Osteoblast (primary cell): ENCODE data around the gene WDR93. TPM values are rescaled to one million over a fixed set of nuclear protein-coding genes. Genes with fewer than 3 reads are reported as not detected.

Experiments
- DNase-seq: peaks from one replicate; pipeline ENCODE4 v3.0.0; 2011; ENCODE audit warnings: low spot score, mixed read lengths; ENCODE audit not compliant: insufficient read length; ENCODE audit errors: missing footprints
- H2AFZ ChIP-seq: 2 replicates; pipeline ENCODE4 v1.6.0; 2011; ENCODE audit warnings: mild to moderate bottlenecking, low read length
- H3K27ac ChIP-seq: 2 replicates; pipeline ENCODE4 v1.5.1; 2011; ENCODE audit warnings: mild to moderate bottlenecking, low read depth, low read length, moderate library complexity
- H3K27me3 ChIP-seq: 2 replicates; pipeline ENCODE4 v1.6.0; 2012; ENCODE audit warnings: mild to moderate bottlenecking, control low read depth, inconsistent platforms, low read length, moderate library complexity; ENCODE audit not compliant: insufficient read depth
- H3K36me3 ChIP-seq: 2 replicates; pipeline ENCODE4 v1.5.1; 2011; ENCODE audit warnings: mild to moderate bottlenecking, low read length, control low read depth, moderate library complexity; ENCODE audit not compliant: insufficient read depth
- H3K4me1 ChIP-seq: 2 replicates; pipeline ENCODE4 v1.5.1; 2011; ENCODE audit warnings: mild to moderate bottlenecking, low read length, control low read depth, moderate library complexity; ENCODE audit not compliant: insufficient read depth
- H3K4me2 ChIP-seq: 2 replicates; pipeline ENCODE4 v1.6.0; 2011; ENCODE audit warnings: mild to moderate bottlenecking, low read length; ENCODE audit not compliant: insufficient read depth
- H3K4me3 ChIP-seq: fragments of 200-600 bp; sonication (generic); 3 replicates; pipeline ENCODE4 v1.5.1; 2012; ENCODE audit warnings: mild to moderate bottlenecking, low read length, inconsistent platforms; ENCODE audit not compliant: insufficient read depth
- H3K79me2 ChIP-seq: 2 replicates; pipeline ENCODE4 v1.6.0; 2012; ENCODE audit warnings: mild to moderate bottlenecking, low read length, control low read depth, inconsistent platforms; ENCODE audit not compliant: insufficient read depth
- H3K9me3 ChIP-seq: 2 replicates; pipeline ENCODE4 v1.5.1; 2011; ENCODE audit warnings: low read depth, low read length, control low read depth
- H4K20me1 ChIP-seq: 2 replicates; pipeline ENCODE4 v1.6.0; 2012; ENCODE audit warnings: mild to moderate bottlenecking, low read length, control low read depth; ENCODE audit not compliant: insufficient read depth
- CTCF ChIP-seq: IDR thresholded peaks from 2 replicates; pipeline ENCODE4 v1.5.1; 2011; ENCODE audit warnings: mild to moderate bottlenecking, low read depth, low read length, moderate library complexity; ENCODE audit errors: extremely low read depth
- total RNA-seq: library from RNA; depleted of rRNA; stranded (reverse); fragments of >200 nt; gene quantifications from 2 replicates; pipeline ENCODE4 v1.2.3, GENCODE V29; 2012

The WDR93 gene
- total RNA-seq, 1 donor: 0.36 TPM

GRCh38 chr15:89669309-89669865 lies 21.2 kb upstream of the WDR93 start:
- Histone ChIP-seq H4K20me1 (no peaks in the 10 kb centered on the region), H3K4me1 (peaks cover 10% of the 10 kb centered on the region), H3K4me2 (no peak overlapping the region), H3K27ac (no peak overlapping the region), H3K27me3 (no peaks in the 10 kb centered on the region), H2AFZ (no peak overlapping the region), H3K36me3 (no peaks in the 10 kb centered on the region), H3K4me3 (no peak overlapping the region), H3K79me2 (no peaks in the 10 kb centered on the region), H3K9me3 (no peaks in the 10 kb centered on the region)
- TF ChIP-seq CTCF: no peak
- peak; percentile 60 for DNase-seq

GRCh38 chr15:89669941-89670340 lies 20.7 kb upstream of the WDR93 start:
- H3K79me2 ChIP-seq: no peaks in the 10 kb centered on the region
- no peak overlapping the region for H2AFZ ChIP-seq
- no peaks in the 10 kb centered on the region for H3K36me3 ChIP-seq
- no peaks in the 10 kb centered on the region for H3K27me3 ChIP-seq
- no peak for TF ChIP-seq CTCF
- no peaks in the 10 kb centered on the region for H3K9me3 ChIP-seq
- no peaks in the 10 kb centered on the region for H4K20me1 ChIP-seq
- no peak overlapping the region for H3K4me3 ChIP-seq
- DNase-seq: peak; percentile 74
- peaks cover 4% of the 10 kb centered on the region for H3K4me1 ChIP-seq
- no peak overlapping the region for H3K27ac ChIP-seq
- H3K4me2 ChIP-seq: no peak overlapping the region

GRCh38 chr15:89670971-89671560 lies 19.5 kb upstream of the WDR93 start:
- no peaks in the 10 kb centered on the region for H4K20me1 ChIP-seq
- no peaks in the 10 kb centered on the region for H3K27me3 ChIP-seq
- peak; percentile 39 for DNase-seq
- no peak for TF ChIP-seq CTCF
- H3K79me2 ChIP-seq: no peaks in the 10 kb centered on the region
- no peaks in the 10 kb centered on the region for H3K9me3 ChIP-seq
- H3K36me3 ChIP-seq: no peaks in the 10 kb centered on the region
- no peak overlapping the region for H3K27ac ChIP-seq
- H3K4me3 ChIP-seq: no peak overlapping the region
- no peak overlapping the region for H2AFZ ChIP-seq
- no peak overlapping the region for H3K4me2 ChIP-seq
- H3K4me1 ChIP-seq: no peaks in the 10 kb centered on the region

- no peaks in the 10 kb centered on the region for H3K36me3 ChIP-seq
- no peak overlapping the region for H2AFZ ChIP-seq
- TF ChIP-seq CTCF: no peak
- no peak overlapping the region for H3K4me3 ChIP-seq
- peak; percentile 69 for DNase-seq
- no peaks in the 10 kb centered on the region for H4K20me1 ChIP-seq
- no peak overlapping the region for H3K4me2 ChIP-seq
- no peaks in the 10 kb centered on the region for H3K9me3 ChIP-seq
- H3K27me3 ChIP-seq: no peaks in the 10 kb centered on the region
- no peaks in the 10 kb centered on the region for H3K4me1 ChIP-seq
- no peak overlapping the region for H3K27ac ChIP-seq
- H3K79me2 ChIP-seq: no peaks in the 10 kb centered on the region
Measured at GRCh38 chr15:89671687-89672086, 18.9 kb upstream of the WDR93 start.
